ENCODE data around the gene SEC24D.
"Not testable (repeated sequence)": the region's sequence is repeated elsewhere in the genome, so short reads cannot be mapped to it uniquely, and the experiment has no call there.

SEC24D gene

DNA sequence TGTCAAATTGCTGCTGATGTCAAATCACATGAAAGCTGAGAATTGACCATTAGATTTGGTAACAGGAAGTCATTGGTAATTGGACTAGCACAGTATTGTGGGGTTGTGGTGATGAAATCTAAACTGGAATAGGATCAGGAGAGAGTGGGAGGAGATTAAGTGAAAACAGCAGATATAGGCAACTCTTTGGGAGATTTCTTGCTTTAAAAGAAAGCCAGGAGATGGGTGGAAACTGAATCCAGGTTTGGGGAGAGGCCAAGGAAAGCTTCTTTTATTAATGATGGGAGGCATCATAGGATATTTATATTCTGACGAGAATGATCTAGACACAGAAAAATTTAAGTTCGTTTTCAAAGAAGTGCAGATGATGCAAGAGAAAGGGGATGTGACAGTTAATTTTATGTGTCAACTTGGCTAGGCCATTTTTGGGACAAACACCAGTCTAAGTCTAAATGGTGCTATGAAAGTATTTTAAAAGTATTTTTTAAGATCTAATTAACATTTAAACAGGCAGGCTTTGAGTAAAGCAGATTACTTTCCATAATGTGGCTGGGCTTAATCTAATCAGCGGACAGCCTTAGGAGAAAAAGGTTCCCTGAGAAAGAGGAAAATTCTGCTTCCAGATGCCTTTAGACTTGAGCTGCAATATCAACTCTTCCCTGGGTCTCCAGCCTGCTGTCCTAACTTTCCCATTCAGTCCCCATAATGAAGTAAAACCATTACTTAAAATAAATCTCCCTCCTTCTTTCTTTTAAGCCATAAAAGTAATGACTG lies 24.7 kb downstream of the SEC24D start:
- DNase-seq (ENCODE audit: low spot score) = no peak

DNA sequence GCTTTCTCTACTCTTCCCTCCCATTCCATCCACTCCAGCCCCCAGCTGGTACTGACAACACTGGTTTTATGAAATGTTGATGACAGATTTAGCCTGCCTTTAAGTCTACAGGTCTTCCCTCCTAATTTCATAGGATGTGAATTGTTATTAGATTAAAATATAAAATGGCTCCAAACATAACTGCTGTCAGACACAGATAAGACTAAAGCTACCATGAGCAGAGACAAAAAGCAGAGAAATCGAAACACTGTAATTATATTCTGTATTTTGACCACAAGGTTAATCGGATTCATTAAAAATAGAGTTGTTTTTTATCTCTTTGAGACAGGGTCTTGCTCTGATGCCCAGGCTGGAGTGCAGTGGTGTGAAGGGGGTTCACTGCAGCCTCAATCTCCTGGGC lies 28.3 kb downstream of the SEC24D start:
- no peak for DNase-seq (ENCODE audit: low spot score)

DNA sequence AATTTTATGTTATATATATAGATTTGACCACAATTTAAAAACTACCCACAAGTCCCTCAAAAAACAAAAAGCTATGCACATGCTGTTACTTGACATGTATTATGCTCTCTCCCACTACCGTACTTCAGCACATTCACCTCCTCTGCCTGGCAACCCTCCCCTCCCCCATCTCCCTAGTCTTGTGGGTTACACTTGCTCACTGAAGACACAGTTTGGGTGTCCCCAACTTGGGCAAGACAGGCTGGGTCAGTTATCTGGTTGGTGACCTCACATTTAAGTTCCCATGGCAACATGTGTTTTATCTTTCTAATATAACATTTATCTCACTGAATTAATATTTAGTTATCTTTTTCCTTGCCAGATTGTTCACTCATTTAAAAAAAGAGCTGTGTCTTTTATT lies 32.7 kb downstream of the SEC24D start:
- DNase-seq (ENCODE audit: low spot score) = no peak

DNA sequence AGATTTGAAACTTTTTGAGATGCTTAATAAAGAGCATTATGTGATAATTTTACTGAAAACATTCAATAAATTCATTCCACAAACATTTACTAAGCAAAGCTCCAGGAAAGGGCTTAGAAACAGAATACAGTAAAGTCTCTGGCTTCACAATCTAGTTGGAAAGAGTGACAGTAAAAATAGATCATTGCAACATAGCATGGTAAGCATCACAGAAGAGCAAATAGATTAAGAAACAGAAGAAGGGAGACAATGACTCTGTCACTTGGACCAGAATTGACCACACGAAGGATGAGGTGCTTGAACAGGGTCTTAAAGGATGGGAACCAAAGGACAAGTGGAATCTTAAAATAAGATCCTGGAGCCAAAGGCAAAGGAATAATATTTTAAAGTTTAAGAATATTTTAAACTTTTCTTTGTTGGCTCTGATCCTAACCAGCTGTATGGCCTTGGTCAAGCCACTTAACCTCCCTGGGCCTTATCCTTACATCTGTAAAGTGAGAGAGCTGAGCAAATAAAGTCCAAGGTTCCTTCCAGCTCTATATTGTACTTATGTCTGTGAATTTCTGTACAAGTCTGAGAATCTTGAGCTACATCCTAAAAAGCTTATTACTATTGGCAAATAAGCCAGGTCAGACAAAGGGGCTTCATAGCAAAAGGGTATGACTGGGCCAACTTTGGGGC lies 33.9 kb downstream of the SEC24D start:
- DNase-seq (ENCODE audit: low spot score) = no peak

DNA sequence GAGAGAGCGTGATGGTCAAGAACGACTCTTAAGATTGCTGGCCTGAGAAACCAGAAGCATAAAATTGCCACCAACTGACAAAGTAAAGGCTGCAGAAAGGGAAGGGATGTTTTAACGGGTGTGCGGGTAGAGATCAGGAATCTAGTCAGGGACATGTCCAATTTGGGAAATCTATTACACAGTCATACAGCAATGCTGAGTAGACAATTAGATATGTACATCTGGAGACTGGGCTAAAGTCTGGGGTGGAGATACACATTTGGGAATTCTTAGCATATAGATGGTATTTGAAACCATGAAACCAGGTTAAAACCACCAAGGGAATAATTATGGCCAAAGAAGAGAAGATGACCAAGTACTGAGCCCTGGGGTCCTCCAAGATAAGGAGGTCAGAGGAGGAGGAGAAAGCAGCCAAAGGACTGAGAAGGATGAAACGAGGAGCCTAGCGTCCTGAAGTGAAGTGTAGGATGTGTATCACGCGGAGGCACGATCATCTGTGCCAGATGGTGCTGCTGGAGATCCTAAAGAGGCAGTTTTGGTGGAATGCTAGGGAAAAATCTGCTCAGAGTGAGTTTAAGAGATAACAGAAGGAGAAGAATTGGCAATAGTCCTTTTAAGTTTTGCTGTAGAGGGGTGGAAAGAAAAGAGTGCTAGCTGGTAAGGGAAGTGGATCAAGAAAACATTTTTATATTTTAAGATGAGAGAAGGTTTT lies 36.5 kb downstream of the SEC24D start:
- DNase-seq (ENCODE audit: low spot score) = no peak

DNA sequence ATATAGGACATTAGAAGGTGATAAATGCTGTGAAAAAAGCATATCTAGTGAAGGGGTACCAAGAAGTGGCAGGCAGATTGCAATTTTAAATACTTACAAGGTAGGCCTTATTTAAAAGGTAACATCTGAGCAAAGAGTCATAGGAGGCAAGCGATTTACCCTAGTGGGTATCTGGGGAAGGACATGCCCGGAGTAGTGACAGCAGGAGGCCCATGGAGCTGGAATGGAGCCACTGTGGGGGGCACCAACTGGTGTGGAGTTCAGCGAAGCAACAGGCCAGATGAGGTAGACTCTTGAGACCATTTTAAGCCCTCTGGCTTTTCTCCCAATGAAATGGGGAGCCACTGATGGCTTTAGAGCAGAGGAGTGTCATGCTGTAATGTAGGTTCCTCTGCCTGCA lies 37.3 kb downstream of the SEC24D start:
- no peak for DNase-seq (ENCODE audit: low spot score)

DNA sequence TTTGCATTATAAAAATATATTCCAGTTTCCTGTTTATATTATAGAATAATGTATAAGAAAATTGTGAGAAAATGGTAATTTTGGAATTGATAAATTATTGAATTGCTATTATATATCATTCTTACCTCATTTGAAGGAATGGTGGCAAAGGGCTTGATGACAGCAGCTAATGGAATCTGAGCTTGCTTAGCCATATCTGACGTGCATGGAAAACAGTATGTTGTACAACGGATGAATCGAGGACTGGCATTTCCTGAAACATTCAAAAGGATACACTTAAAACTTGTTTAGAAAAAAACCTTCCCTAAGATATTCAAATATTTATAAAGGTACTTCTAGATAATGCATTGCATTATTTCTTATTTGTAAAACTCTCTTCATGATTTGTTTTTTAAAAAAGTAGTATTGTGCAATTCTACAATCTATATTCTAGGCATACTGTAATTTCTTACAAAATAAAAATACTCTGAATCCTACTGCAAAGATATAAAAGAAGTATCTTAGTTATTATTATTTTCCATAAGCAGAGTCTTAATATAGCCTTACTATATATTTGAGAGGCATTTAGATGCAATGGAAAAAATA lies 38.3 kb downstream of the SEC24D start:
- no peak for DNase-seq (ENCODE audit: low spot score)

DNA sequence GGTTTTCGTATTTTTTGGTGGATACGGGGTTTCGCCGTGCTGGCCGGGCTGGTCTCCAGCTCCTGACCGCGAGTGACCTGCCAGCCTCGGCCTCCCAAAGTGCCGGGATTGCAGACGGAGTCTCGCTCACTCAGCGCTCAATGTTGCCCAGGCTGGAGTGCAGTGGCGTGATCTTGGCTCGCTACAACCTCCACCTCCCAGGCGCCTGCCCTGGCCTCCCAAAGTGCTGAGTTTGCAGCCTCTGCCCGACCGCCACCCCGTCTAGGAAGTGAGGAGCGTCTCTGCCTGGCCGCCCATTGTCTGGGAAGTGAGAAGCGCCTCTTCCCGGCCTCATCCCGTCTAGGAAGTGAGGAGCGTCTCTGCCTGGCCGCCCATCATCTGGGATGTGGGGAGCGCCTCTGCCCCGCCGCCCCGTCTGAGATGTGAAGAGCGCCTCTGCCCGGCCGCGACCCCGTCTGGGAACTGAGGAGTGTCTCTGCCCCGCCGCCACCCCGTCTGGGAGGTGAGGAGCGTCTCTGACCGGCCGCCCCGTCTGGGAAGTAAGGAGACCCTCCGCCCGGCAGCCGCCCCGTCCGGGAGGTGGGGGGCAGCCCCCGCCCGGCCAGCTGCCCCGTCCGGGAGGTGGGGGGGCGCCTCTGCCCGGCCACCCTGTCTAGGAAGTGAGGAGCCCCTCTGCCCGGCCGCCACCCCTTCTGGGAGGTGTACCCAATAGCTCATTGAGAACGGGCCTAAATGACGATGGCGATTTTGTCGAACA lies 44.1 kb downstream of the SEC24D start:
- not testable (repeated sequence) for DNase-seq (ENCODE audit: low spot score)

DNA sequence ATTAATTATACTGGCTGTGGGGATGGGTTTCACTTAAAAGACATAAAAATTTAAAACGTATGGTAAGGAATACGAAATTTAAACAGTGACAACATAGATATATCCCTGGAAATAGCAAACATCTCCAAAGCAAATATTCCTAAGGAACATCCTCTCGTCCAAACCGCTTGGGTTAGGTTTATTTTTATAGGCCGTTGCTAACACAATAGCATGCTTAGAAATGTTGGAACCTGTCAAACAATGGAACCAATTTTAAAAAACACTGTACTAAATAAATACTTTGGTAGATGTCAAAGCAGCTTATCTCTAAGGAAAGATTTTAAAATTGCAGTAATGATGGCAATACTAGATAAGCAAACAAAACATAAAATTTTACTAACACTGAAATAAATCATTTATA lies 45.4 kb downstream of the SEC24D start:
- DNase-seq (ENCODE audit: low spot score) = no peak

DNA sequence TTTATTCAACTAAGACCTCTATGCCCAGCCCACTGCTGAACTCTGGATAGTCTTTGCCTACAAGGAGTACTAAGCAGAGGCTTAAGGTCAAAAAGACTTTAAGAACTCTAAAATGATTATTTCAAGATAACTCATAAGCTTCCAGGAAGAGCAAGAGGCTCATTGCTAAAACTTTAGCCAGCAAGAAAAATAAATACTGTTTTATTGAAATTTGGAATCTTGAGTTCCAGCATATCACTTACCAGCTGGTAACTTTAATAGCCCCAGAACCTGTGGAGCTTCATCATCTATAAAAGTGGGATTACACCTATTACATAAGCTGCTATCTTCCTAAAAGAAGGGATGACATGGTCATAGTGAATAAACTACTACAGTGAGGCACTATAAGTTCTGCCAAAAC lies 47.0 kb downstream of the SEC24D start:
- DNase-seq (ENCODE audit: low spot score) = no peak

DNA sequence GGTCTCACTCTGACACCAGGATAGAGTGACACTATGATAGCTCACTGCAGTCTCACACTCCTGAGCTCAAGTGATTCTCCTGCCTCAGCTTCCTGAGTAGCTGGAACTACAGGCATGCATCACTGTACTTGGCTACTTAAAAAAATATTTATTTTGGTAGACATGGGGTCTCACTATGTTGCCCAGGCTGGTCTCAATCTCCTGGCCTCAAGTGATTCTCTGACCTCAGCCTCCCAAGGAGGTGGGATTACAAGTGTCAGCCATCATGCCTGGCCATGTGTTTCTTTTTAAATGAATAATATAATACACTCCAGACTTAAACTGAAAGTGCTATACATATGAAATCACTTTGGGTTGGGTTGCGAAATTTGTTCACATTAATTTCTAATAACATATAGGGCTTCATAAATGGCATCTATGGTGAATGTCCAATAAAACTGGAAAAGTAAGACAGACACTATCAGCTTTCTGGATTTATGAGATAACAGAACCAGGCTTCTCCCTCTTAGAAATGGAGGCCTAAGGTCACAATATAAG lies 48.0 kb downstream of the SEC24D start:
- no peak for DNase-seq (ENCODE audit: low spot score)

DNA sequence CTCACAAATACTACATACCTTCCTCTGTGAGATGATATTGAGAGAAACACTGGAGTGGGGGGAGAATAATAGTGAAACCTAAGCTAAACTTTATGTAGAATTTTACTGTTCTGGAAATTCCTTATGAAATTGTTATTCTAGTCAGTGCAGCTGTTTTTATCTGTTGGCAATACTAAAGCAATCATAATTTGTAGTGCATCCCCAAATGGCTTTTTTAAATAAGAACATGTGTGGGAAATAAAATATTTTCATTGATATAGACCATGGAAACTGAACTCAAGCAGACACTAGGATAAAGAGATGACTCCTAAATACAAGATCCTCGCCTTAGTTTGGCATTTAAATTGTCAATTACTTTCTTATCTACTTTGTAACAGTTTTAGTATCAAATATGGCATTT lies 51.1 kb downstream of the SEC24D start:
- no peak for DNase-seq (ENCODE audit: low spot score)

DNA sequence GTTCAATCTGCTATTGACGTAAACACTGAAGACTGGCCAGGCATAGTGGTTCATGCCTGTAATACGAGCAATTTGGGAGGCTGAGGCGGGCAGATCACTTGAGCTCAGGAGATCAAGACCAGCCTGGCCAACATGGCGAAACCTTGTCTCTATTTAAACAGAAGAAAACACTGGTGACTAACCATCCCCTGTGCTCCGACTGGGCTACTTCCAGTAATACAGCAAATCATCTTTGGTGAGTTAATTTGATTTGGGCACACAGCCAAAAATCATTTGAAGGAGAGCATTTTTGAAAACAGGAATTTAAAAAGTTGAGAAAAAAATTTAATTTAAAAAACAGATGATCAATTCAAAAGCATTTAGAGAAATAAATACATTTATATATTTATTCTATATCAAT lies 52.0 kb downstream of the SEC24D start:
- DNase-seq (ENCODE audit: low spot score) = no peak

DNA sequence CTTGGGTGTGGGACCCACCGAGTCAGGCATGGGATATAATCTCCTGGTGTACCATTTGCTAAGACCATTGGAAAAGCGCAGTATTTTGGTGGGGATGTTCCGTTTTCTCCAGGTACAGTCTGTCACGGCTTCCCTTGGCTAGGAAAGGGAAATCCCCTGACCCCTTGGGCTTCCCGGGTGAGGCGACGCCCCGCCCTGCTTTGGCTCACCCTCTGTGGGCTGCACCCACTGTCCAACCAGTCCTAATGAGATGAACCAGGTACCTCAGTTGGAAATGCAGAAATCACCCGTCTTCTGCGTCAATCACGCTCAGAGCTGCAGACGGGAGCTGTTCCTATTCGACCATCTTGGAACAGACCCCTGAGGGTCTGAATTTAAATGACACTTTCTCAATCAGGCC lies 53.0 kb downstream of the SEC24D start:
- DNase-seq (ENCODE audit: low spot score) = not testable (repeated sequence)

DNA sequence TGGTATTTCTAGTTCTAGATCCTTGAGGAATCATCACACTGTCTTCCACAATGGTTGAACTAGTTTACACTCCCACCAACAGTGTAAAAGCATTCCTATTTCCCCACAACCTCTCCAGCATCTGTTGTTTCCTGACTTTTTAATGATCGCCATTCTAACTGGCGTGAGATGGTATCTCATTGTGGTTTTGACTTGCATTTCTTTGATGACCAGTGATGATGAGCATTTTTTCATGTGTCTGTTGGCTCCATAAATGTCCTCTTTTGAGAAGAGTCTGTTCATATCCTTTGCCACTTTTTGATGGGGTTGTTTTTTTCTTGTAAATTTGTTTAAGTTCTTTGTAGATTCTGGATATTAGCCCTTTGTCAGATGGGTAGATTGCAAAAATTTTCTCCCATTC lies 58.3 kb downstream of the SEC24D start:
- not testable (repeated sequence) for DNase-seq (ENCODE audit: low spot score)

DNA sequence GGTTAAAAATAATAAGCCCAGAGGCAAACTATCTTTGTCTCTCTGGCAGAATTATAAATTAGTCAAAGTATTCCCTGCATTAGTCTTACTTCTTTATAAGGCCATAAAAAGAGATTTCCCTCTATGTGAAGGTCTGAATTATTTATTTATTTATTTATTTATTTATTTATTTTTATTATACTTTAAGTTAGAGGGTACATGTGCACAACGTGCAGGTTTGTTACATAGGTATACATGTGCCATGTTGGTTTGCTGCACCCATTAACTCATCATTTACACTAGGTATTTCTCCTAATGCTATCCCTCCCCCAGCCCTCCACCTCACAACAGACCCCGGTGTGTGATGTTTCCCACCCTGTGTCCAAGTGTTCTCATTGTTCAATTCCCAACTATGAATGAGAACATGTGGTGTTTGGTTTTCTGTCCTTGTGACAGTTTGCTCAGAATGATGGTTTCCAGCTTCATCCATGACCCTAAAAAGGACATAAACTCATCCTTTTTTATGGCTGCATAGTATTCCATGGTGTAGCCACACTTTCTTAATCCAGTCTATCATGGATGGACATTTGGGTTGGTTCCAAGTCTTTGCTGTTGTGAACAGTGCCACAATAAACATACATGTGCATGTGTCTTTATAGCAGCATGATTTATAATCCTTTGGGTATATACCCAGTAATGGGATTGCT lies 58.8 kb downstream of the SEC24D start:
- not testable (repeated sequence) for DNase-seq (ENCODE audit: low spot score)

DNA sequence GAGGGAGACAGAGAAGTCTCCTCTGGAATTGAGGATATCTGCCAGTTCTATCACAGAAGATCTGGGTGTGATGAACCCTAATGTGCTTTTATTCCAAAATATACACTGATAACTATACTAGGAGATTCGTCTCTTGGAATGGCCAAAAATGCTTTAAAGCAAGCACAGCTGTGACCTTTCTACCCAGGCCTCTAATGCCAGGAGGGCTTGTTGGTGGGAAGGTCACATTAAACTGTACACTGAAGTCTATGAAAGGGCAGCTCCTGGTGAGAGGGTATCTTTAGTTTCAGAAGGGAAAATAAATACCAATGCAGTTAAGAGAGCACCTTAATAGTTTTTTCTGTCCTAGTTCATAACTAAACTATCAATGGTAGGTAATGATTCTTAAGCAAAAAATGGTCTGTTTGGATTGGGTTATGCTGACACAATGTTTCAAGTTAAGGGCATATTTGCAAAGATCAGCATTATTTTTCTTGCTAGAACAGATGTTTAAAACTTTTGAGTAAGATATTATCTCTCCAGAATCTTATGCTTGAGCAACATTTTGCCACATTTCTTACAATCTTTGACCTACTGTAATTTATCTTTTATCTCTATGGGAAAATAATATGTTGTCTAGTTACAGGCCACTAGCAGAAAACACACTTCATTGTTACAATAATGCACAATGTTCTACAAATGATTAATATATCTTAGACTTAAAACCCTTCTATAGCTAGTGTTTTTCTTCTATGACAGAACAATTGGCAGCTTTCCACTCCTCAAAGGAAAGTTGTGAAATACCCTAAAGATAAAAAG lies 59.6 kb downstream of the SEC24D start:
- no peak for DNase-seq (ENCODE audit: low spot score)

DNA sequence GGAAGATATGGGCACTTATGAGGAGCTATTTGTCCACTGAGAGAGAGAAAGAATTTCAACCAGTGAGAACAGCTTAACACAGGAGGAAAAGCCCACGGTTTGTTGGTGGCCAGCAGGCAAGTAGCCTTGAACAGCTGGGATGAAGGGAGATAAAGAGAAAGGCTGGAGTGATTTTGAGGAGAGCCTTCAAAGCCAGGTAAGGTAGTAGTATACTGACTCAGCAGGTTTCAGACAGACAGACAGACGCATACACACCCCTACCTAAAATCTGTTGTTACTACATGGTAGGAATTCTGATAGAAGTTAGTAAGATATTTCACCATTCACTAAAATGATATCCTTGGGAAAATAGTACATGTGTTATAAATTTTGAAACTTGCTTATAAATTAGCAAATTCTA lies 60.5 kb downstream of the SEC24D start:
- DNase-seq (ENCODE audit: low spot score) = no peak

DNA sequence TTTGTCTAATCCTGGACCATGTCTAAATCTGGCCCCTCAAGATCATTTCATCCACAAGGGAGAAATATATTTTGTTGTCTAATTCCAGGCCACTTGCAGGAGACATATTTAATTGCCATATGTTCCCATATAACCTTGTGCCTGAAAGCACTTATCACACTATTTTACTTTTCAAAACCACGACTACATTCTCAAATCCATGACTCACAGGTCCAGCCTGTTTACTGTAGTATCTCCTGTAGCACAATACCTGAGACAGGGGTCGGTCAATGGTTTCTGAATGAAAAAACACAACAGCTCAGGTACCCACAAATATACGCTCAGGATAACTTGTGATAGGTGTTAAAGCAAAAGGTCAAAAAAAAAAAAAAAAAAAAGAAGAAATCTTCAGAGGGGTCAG lies 60.9 kb downstream of the SEC24D start:
- no peak for DNase-seq (ENCODE audit: low spot score)

DNA sequence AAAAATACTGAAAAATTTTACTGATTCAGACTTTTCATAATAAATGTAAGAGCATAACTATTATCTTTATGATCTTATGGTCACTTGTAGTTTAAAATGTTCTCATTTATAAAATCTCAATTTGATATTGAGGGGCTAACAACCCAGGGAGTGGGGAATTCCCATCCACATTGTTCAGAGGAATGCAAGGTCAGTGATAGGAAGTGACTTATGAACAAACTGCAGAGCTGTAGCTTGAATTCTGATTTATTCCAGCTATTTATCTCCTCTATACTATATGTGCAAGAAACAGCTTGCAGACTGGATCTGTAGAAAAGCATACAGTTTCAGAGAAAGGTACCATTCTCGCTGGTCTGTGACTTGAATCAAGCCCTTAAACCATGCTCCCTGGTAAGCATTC lies 61.6 kb downstream of the SEC24D start:
- no peak for DNase-seq (ENCODE audit: low spot score)

Data from NAMALWA (cell line).